Measurements from ENCODE around the gene UTF1.

UTF1 gene

DNA sequence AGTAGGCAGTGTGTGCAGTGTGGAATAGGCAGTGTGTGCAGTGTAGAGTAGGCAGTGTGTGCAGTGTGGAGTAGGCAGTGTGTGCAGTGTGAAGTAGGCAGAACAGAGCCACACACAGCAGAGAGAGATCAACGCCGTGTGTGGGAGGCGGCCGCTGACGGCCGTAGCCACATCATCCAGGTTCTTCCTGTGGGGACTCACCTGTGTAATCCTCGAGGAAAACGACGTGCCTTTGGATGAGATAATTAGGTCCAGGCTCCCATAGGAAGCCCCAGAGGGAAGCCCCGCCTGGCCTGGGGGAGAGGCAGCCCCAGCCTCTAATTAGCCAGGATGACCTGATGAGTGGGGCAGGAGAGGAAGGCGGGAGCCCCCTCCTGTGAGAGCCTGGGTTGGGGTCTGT lies 44.6 kb upstream of the UTF1 start:
- no peak for DNase-seq (ENCODE audit: low read depth)
- TF ChIP-seq, protein P1, sequence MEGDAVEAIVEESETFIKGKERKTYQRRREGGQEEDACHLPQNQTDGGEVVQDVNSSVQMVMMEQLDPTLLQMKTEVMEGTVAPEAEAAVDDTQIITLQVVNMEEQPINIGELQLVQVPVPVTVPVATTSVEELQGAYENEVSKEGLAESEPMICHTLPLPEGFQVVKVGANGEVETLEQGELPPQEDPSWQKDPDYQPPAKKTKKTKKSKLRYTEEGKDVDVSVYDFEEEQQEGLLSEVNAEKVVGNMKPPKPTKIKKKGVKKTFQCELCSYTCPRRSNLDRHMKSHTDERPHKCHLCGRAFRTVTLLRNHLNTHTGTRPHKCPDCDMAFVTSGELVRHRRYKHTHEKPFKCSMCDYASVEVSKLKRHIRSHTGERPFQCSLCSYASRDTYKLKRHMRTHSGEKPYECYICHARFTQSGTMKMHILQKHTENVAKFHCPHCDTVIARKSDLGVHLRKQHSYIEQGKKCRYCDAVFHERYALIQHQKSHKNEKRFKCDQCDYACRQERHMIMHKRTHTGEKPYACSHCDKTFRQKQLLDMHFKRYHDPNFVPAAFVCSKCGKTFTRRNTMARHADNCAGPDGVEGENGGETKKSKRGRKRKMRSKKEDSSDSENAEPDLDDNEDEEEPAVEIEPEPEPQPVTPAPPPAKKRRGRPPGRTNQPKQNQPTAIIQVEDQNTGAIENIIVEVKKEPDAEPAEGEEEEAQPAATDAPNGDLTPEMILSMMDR (conservative IDR thresholded peaks at IDR 0.05; ENCODE audit: control insufficient read depth, insufficient read depth, low read depth, low read length) = no peak

DNA sequence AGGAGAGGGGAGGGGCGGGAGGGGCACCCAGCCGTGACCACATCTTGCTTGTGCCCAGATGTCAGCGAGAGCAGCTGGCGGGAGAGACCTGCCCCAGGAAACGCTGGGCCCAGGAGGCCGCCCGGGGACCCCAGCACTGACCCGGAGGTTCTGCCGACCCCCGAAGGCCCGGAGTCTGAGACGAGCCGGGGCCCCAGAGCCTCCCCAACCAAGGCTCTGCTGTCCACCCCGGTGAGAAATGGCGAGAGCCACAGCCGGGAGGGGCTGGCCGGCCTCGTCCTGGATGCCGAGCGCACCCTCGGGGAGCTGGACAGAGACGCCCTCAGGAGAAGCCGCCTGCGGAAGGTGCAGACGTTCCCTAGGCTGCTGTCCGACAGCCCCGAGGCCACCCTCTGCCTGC lies 44.1 kb upstream of the UTF1 start:
- DNase-seq (ENCODE audit: low read depth) = no peak
- H3K4me3 ChIP-seq (ENCODE audit: control insufficient read depth, low read depth, low read length) = no peak overlapping the region
- TF ChIP-seq, protein P1 (conservative IDR thresholded peaks at IDR 0.05; ENCODE audit: control insufficient read depth, insufficient read depth, low read depth, low read length) = no peak

More for the DNA sequence above, 44.6 kb upstream of the UTF1 start:
- no peak overlapping the region for H3K4me3 ChIP-seq (ENCODE audit: control insufficient read depth, low read depth, low read length)

DNA sequence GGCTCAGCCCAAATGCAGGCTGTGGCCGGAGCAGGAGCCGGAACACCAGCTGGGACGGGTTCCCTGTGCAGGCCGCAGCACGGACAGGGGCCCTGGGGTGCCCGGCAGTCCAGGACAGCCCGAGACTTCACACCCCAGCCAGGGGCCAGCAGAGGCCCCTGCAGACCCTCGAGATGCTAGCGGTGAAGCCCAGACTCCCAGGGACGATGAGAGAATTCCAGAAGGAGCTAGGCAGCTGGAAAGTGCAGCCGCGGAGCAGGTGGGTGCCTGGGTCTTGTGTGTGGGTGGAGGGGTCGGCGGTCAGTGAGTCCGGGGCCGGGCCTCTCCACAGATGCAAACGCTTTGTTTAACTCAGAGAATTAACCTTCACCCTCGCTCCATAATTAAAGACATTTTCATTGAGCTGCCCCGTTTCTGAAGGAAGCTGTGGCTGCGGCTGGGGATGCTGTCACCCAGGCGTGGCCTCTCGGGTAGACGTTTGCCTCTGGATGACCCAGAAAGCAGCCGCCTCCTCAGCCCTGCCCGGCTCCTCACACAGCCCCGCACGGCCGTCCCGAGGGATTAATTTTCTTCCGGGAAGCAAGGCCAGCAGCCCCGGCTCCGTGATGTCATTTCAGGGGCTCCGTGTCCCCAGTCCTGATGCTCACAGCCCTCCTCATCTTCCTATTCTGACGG lies 43.5 kb upstream of the UTF1 start:
- DNase-seq (ENCODE audit: low read depth) = no peak
- TF ChIP-seq, protein P1 (conservative IDR thresholded peaks at IDR 0.05; ENCODE audit: control insufficient read depth, insufficient read depth, low read depth, low read length) = no peak
- no peak overlapping the region for H3K4me3 ChIP-seq (ENCODE audit: control insufficient read depth, low read depth, low read length)

DNA sequence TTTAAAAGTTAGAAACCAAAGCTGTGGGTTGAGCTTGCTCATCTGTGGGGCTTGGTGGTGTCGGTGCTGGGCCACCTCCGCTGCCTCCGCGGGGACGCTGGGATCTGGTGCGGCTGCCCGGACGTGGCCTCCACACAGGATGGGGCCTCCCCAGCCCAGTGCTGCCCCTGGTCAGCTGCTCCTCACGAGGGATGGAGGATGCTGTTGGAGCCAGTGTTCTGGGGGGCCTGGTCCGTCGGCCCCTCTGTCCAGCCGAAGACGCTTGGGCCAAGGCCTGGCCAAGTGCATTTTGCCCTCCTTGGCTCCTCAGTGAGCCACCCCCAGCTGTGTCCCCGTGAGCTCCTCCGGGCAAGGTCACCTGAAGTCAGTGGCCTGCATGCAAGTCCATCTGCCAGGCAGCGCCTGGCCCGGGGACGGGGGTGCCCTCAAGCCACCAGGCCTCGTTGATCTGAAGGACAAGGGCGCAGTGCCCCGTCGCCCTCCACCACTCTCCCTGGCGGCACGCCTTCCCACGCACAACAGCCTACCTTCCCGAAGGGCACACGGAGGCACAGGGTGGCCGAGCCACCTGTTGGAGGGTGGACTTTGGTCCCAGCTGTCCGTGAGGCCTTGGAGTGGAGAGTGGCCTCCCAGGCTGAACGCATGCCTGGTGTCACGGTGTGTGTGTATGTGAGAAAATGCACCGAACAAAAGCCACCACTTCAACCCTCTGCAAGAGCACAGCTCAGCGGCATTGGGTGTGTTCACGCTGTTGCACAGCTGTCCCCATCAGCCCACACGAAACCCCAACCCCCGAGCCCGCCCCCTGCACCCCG lies 42.7 kb upstream of the UTF1 start:
- DNase-seq (ENCODE audit: low read depth) = no peak
- H3K4me3 ChIP-seq (ENCODE audit: control insufficient read depth, low read depth, low read length) = no peak overlapping the region
- TF ChIP-seq, protein P1 (conservative IDR thresholded peaks at IDR 0.05; ENCODE audit: control insufficient read depth, insufficient read depth, low read depth, low read length) = no peak

GRCh38 chr10:133187906-133188681 lies 41.9 kb upstream of the UTF1 start:
- no peak for DNase-seq (ENCODE audit: low read depth)
- H3K4me3 ChIP-seq (ENCODE audit: control insufficient read depth, low read depth, low read length) = no peak overlapping the region
- TF ChIP-seq, protein P1 (conservative IDR thresholded peaks at IDR 0.05; ENCODE audit: control insufficient read depth, insufficient read depth, low read depth, low read length) = no peak

DNA sequence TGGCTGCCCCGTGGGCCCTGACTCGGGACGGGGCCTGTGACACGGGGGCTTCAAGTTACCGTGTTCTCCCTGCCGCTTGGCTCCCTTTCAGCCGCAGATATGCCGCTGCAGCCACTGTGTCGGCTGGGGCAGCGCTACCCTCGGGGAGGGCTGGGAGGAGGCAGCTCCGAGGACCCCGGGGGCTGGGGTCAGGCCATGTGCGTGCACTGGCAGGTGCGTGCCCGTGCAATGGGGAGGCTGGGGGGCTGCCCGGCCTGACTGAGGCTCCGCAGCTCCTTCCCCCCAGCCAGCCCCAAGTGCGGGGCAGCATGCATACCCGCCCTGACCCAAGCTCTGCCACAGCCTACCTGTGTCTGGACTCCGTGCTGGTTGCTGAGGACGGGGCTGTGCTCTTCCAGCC lies 40.8 kb upstream of the UTF1 start:
- no peak overlapping the region for H3K4me3 ChIP-seq (ENCODE audit: control insufficient read depth, low read depth, low read length)
- no peak for DNase-seq (ENCODE audit: low read depth)
- TF ChIP-seq, protein P1 (conservative IDR thresholded peaks at IDR 0.05; ENCODE audit: control insufficient read depth, insufficient read depth, low read depth, low read length) = no peak

All from fibroblast of mammary gland (primary cell).